Neural cell (in vitro differentiated cells): Measurements from ENCODE around the gene MME.

ENCODE experiments used
- POLR2AphosphoS5 ChIP-seq: IDR thresholded peaks from 2 replicates; pipeline ENCODE4 v1.6.1; 2012
- TF ChIP-seq, protein P1 (sequence below): fragments of 450-650 bp; IDR thresholded peaks from 2 replicates; pipeline ENCODE4 v1.5.1; 2014; ENCODE audit warnings: antibody characterized with exemption, mild to moderate bottlenecking, moderate library complexity; ENCODE audit not compliant: poor library complexity, severe bottlenecking

DNA sequence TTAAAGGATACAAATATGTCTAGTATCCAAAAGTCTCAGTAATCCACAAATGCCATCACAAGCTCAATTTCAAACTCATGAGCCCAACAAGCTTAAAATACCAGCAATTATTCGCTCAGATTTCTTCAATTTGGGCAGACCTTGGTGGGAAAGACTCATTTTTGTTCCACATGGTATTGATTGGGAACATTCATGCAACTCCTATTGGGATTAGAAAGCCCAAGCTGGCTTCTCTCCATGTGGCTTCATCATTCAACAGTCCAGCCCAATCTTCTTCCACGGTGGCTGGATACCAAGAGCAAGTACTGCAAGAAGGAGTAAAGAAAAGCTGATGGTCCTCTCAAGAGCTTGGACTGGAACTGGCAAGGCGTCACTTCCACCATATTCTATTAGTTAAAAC lies 147.0 kb downstream of the MME start:
- TF ChIP-seq, protein P1, sequence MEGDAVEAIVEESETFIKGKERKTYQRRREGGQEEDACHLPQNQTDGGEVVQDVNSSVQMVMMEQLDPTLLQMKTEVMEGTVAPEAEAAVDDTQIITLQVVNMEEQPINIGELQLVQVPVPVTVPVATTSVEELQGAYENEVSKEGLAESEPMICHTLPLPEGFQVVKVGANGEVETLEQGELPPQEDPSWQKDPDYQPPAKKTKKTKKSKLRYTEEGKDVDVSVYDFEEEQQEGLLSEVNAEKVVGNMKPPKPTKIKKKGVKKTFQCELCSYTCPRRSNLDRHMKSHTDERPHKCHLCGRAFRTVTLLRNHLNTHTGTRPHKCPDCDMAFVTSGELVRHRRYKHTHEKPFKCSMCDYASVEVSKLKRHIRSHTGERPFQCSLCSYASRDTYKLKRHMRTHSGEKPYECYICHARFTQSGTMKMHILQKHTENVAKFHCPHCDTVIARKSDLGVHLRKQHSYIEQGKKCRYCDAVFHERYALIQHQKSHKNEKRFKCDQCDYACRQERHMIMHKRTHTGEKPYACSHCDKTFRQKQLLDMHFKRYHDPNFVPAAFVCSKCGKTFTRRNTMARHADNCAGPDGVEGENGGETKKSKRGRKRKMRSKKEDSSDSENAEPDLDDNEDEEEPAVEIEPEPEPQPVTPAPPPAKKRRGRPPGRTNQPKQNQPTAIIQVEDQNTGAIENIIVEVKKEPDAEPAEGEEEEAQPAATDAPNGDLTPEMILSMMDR = no peak
- TF ChIP-seq POLR2AphosphoS5 = no peak
